T-helper 1 cell treated with Interleukin-12 subunit alpha and Interleukin-12 subunit beta and Interleukin-4 antibody, amounts not matched to agents 30 ng/mL and 1 ng/mL, for 36 hours (primary cell): ENCODE measurements around the gene ABCA6. TPM values are rescaled to one million over a fixed set of nuclear protein-coding genes. Genes with fewer than 3 reads are reported as not detected.

Experiments used
- intact Hi-C: fragments of 100-400 bp; cut with micrococcal nuclease; formaldehyde crosslinking; loops from one replicate; pipeline ENCODE4 v1.15.1; 2024
- total RNA-seq: library from RNA; stranded (reverse); gene quantifications from 2 replicates; pipeline ENCODE4 v1.2.3, GENCODE V29; 2022

The ABCA6 gene
- total RNA-seq, 1 donor from 2014 or later = 0.69 TPM

DNA sequence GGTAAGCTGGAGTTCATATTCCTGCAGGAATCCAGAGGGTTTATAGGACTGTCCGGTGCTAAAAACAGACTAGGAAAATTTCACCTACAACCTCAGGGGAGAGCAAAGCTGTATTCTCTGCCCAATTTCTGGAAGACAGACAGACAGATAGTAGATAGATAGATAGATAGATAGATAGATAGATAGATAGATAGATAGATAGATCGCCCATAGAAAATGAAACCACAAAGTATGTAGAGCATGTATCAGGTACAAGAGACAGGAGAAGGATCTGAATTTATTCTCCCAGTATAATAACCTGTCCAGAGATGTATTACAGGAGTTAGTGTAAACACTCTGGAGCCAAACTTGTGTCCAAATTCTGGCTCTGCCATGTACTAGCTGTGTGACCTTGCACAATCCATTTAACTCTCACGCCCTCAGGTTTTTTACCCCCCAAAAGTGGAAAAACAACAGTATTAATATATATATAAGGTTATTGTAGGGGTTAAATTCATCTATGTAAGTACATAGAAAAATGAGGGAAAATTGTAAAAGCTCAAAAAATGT lies 2.1 kb upstream of the ABCA6 start:
- intact Hi-C loops = no loop called here

GRCh38 chr17:69143151-69143550 lies 1.5 kb upstream of the ABCA6 start:
- intact Hi-C loops = no loop called here

GRCh38 chr17:69142175-69142802 lies 594 bp upstream of the ABCA6 start:
- intact Hi-C loops = no loop called here

- intact Hi-C loops = no loop called here
Observed at GRCh38 chr17:69134112-69134511, 7.6 kb downstream of the ABCA6 start.

GRCh38 chr17:69130627-69131296 lies 10.9 kb downstream of the ABCA6 start:
- intact Hi-C loops = no loop called here

DNA sequence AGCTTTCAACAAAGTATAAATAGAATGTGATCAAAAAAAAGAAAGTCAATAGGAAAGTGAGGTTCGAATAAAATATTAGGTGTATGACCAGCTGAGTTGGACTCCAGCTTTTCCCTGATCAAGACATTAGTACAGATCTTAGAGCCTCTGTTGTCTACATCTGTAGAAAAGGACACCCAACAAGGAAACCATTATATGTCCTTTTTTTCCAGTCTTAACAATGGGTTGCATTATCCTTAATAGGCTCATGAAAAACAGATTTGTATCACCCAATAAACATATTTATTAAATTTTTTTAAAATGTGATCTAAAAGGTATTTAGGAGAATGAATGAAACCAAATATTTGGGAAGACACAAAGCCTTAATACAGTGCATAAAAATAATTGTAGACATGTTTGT lies 18.1 kb downstream of the ABCA6 start:
- intact Hi-C loops = no loop called here

DNA sequence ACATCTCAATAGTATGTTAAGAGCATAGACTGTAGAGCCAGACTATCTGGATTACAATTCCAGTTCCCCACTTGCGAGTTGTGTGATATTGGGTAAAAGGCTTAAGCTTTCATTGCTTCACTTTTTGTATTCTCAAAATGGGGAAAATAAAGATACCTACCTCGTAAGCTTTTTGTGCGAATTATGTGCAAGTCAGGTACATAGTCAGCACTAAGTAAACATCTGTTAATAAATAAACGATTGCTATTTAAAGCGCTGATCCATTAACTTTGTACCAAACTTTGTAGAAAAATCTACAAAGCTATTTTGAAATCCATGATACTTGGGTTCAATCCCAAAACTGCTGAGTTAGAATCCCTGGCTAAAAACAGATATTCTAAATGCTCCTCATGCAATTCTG lies 19.6 kb downstream of the ABCA6 start:
- intact Hi-C loops = no loop called here

- intact Hi-C loops = no loop called here
Observed at GRCh38 chr17:69117855-69118784, 23.6 kb downstream of the ABCA6 start.

- intact Hi-C loops = no loop called here
Observed at GRCh38 chr17:69111794-69112193, 29.9 kb downstream of the ABCA6 start.

GRCh38 chr17:69105907-69106730 lies 35.6 kb downstream of the ABCA6 start:
- intact Hi-C loops = no loop called here

GRCh38 chr17:69103557-69104233 lies 38.0 kb downstream of the ABCA6 start:
- intact Hi-C loops = no loop called here

DNA sequence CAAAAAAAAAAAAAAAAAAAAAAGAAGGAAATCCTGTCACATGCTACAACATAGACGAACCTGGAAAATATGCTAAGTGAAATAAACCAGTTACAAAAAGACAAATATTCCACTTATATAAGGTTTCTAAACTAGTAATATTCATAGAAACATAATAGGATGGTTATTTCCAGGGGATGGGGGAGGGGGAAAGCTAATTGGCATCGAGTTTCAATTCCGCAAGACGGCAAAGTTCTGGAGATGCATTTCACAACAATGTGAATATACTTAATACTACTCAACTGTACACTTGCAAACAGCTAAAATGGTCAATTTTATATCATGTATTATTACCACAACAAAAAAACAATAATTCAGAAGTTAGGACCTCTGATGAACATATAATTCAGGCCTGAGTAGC lies 43.1 kb downstream of the ABCA6 start:
- intact Hi-C loops = no loop called here

- intact Hi-C loops = no loop called here
Observed at GRCh38 chr17:69096541-69096940, 45.2 kb downstream of the ABCA6 start.

- intact Hi-C loops = no loop called here
Observed at GRCh38 chr17:69093995-69094394, 47.7 kb downstream of the ABCA6 start.

DNA sequence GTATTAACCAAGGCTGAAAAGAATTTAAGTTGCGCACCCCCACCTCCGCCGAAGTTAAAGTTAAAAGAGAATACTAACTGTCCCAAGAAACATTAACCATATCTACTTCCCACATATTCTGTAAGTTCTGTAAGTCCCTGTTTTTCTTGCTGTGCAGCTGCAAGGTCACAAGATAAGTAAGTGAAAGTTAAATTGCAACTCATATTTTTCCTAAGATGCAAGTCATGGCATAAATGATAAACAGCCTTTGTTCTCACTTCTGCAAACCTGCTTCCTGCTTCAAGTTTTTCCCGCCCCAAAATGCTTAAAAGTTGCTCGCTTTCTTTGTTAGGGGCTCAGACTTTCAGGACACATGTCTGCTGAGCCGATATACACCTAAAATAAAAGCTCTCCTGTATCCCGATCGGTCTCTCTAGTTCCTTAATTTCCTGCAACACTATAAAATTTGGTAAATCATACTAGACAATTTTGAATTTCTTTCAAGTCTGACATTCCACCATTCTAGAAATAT lies 48.4 kb downstream of the ABCA6 start:
- intact Hi-C loops = no loop called here

DNA sequence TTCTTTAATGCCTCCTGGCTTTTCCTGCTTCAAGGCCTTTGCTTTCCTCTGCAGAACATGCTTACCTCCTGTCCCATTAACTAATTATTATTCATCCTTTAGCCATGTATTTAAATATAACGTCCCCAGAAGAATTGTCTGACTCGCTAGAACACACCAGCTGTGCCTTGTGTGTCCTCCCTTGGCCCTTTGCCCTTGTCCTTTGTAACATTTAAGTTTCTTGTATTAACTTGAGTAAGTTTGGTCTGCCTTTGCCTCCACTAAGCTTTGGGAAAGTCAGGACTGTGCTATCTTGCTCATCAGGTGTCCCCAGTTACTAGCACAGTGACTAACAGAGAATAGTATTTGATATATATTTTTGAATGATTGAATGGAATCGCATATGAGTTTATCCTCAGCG lies 51.3 kb downstream of the ABCA6 start:
- intact Hi-C loops = no loop called here

- intact Hi-C loops = no loop called here
Observed at GRCh38 chr17:69088643-69089200, 53.0 kb downstream of the ABCA6 start.

- intact Hi-C loops = no loop called here
Observed at GRCh38 chr17:69086641-69087040, 55.1 kb downstream of the ABCA6 start.

DNA sequence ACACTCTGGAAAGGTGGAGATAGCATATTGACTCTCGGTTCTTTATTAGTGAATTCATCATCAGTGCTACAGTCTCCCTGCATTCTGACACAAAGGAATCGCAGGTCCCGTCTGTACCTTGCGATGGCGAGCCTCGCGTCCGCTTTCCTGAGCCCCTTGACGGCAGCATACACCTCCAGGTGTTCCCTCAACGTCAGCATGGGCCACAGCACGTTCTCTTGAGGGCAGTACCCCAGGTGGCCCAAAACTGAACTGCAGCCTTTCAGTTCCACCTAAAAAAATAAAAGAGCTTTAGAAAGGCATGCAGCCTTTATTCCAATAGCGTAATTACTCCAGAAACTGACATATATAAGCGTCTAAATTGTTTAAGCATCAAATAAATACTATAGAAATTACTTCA lies 56.8 kb downstream of the ABCA6 start:
- intact Hi-C loops = no loop called here

GRCh38 chr17:69082696-69083095 lies 59.0 kb downstream of the ABCA6 start:
- intact Hi-C loops = no loop called here
